IMR-90 (cell line): ENCODE results near the gene RERE. TPM values are rescaled to one million over a fixed set of nuclear protein-coding genes. Genes with fewer than 3 reads are reported as not detected.

Source experiments
- ATAC-seq: fragments of 200-7000 bp; cut with Tn5 transposase; 2 replicates; pipeline ENCODE4 v1.9.1; 2020; ENCODE audit warnings: low read depth, mild to moderate bottlenecking, moderate library complexity
- BruUV-seq: library from RNA; stranded (reverse); fragments of 400-500 nt; replicated peaks from 2 replicates; lab custom pipeline; 2021; lab: Mats Ljungman, UMichigan
- CTCF ChIA-PET: fragments of 300-600 bp; formaldehyde crosslinking; extraction: SDS; loops from one replicate; lab custom pipeline; 2021; ENCODE audit warnings: antibody characterized with exemption; lab: Yijun Ruan, JAX
- POLR2A ChIA-PET: fragments of 300-600 bp; sonication (Branson Sonifier 250); formaldehyde crosslinking; loops from one replicate; lab custom pipeline; 2022; ENCODE audit warnings: antibody characterized with exemption; ENCODE audit not compliant: unreplicated experiment; lab: Charles Lee
- DNase-seq: peaks from one replicate; pipeline ENCODE4 v3.0.0; 2013
- H2AFZ ChIP-seq: replicated peaks from 2 replicates; pipeline ENCODE3; 2013; ENCODE audit warnings: low read length, mild to moderate bottlenecking; ENCODE audit not compliant: poor library complexity
- H2AK5ac ChIP-seq: 2 replicates; pipeline ENCODE4 v1.6.1; 2013; ENCODE audit warnings: low read depth, low read length, inconsistent platforms
- H2AK9ac ChIP-seq: replicated peaks from 2 replicates; pipeline ENCODE3; 2013; ENCODE audit warnings: mild to moderate bottlenecking, low read depth, low read length, moderate library complexity; ENCODE audit not compliant: poor library complexity
- H2BK120ac ChIP-seq: 2 replicates; pipeline ENCODE4 v1.6.1; 2013; ENCODE audit warnings: low read depth, low read length, inconsistent platforms
- H2BK15ac ChIP-seq: 3 replicates; pipeline ENCODE4 v1.6.1; 2013; ENCODE audit warnings: low read depth, low read length, inconsistent platforms
- H2BK20ac ChIP-seq: 2 replicates; pipeline ENCODE4 v1.6.1; 2013; ENCODE audit warnings: low read depth, mild to moderate bottlenecking, inconsistent platforms, low read length, moderate library complexity
- H2BK5ac ChIP-seq: 2 replicates; pipeline ENCODE4 v1.6.1; 2013; ENCODE audit warnings: mild to moderate bottlenecking, low read depth, low read length, inconsistent platforms; ENCODE audit not compliant: poor library complexity, severe bottlenecking
- H3K14ac ChIP-seq: replicated peaks from 2 replicates; pipeline ENCODE4 v1.6.1; 2013; ENCODE audit warnings: low read depth, low read length, inconsistent platforms
- H3K18ac ChIP-seq: 2 replicates; pipeline ENCODE4 v1.6.1; 2013; ENCODE audit warnings: low read depth, low read length, control low read depth
- H3K23ac ChIP-seq: 2 replicates; pipeline ENCODE4 v1.6.1; 2013; ENCODE audit warnings: low read depth, low read length, inconsistent platforms
- H3K27ac ChIP-seq: 2 replicates; pipeline ENCODE4 v1.5.1; 2013; ENCODE audit warnings: mild to moderate bottlenecking, control low read depth, low read length; ENCODE audit not compliant: insufficient read depth
- H3K27me3 ChIP-seq: 2 replicates; pipeline ENCODE4 v1.6.1; 2013; ENCODE audit warnings: low read length; ENCODE audit not compliant: control insufficient read depth, insufficient read depth
- H3K36me3 ChIP-seq: 2 replicates; pipeline ENCODE4 v1.6.1; 2013; ENCODE audit warnings: low read length, mixed read lengths; ENCODE audit not compliant: control insufficient read depth, insufficient read depth
- H3K4ac ChIP-seq: 2 replicates; pipeline ENCODE4 v1.6.1; 2013; ENCODE audit warnings: low read depth, low read length, inconsistent platforms
- H3K4me1 ChIP-seq: 2 replicates; pipeline ENCODE4 v1.6.1; 2013; ENCODE audit warnings: low read length, mixed read lengths; ENCODE audit not compliant: control insufficient read depth, insufficient read depth
- H3K4me2 ChIP-seq: 2 replicates; pipeline ENCODE4 v1.6.1; 2013; ENCODE audit warnings: low read depth, mild to moderate bottlenecking, control low read depth, low read length, moderate library complexity
- H3K4me3 ChIP-seq: 2 replicates; pipeline ENCODE4 v1.5.1; 2013; ENCODE audit warnings: low read depth, mild to moderate bottlenecking, control low read depth, low read length, moderate library complexity; ENCODE audit not compliant: insufficient read depth
- H3K56ac ChIP-seq: 2 replicates; pipeline ENCODE4 v1.6.1; 2013; ENCODE audit warnings: low read length, inconsistent platforms; ENCODE audit not compliant: insufficient read depth; ENCODE audit errors: extremely low read depth
- H3K79me1 ChIP-seq, 2 experiments: 2 replicates each; pipeline ENCODE4 v1.6.1; 2013; ENCODE audit warnings: low read length in 2 of 2, inconsistent platforms in 1 of 2, low read depth in 1 of 2
- H3K9ac ChIP-seq: 2 replicates; pipeline ENCODE4 v1.6.1; 2013; ENCODE audit warnings: low read depth, low read length, control low read depth
- H3K9me1 ChIP-seq: 2 replicates; pipeline ENCODE4 v1.6.1; 2013; ENCODE audit warnings: low read length, inconsistent platforms; ENCODE audit not compliant: insufficient read depth
- H3K9me3 ChIP-seq: 2 replicates; pipeline ENCODE4 v1.6.1; 2013; ENCODE audit warnings: low read length; ENCODE audit not compliant: control insufficient read depth, insufficient read depth
- H4K20me1 ChIP-seq: 2 replicates; pipeline ENCODE4 v1.6.1; 2013; ENCODE audit warnings: low read length, inconsistent platforms; ENCODE audit not compliant: insufficient read depth
- H4K5ac ChIP-seq: 2 replicates; pipeline ENCODE4 v1.6.1; 2013; ENCODE audit warnings: mild to moderate bottlenecking, low read depth, low read length, control low read depth
- H4K8ac ChIP-seq, 2 experiments: 2 replicates each; pipeline ENCODE4 v1.6.1; 2013; ENCODE audit warnings: low read depth in 2 of 2, low read length in 2 of 2, control low read depth in 1 of 2, inconsistent platforms in 1 of 2
- H4K91ac ChIP-seq: 2 replicates; pipeline ENCODE4 v1.6.1; 2013; ENCODE audit warnings: low read depth, low read length, inconsistent platforms; ENCODE audit not compliant: insufficient read depth
- MAFK ChIP-seq: IDR thresholded peaks from 2 replicates; pipeline ENCODE4 v1.6.1; 2012; ENCODE audit warnings: low read depth, low read length, improper control_type of control experiment
- MAZ ChIP-seq: IDR thresholded peaks from 2 replicates; pipeline ENCODE4 v1.6.1; 2012; ENCODE audit warnings: low read depth, mild to moderate bottlenecking, low read length, improper control_type of control experiment, moderate library complexity, borderline replicate concordance
- MXI1 ChIP-seq: IDR thresholded peaks from 2 replicates; pipeline ENCODE4 v1.6.1; 2012; ENCODE audit warnings: low read depth, mild to moderate bottlenecking, low read length, moderate library complexity, borderline replicate concordance
- WGBS, 2 experiments: methylation state at CpG; one replicate each; pipeline versions ENCODE4 v1.1.5 to v1.1.7; 2013; ENCODE audit warnings: missing lambda C conversion rate in 2 of 2; ENCODE audit not compliant: insufficient read length in 1 of 2; ENCODE audit errors: extremely low coverage in 2 of 2; 5-methylcytosine and 5-hydroxymethylcytosine counted together
- dilution Hi-C: fragments of 300-500 bp; cut with HindIII; formaldehyde crosslinking; loops from one replicate; pipeline ENCODE4 v1.14.3; 2018; ENCODE audit warnings: low sequenced_read_pairs; ENCODE audit not compliant: unreplicated experiment
- in situ Hi-C: fragments of 300-500 bp; cut with MboI; formaldehyde crosslinking; loops from 3 replicates; pipeline ENCODE4 v1.14.3; 2019; ENCODE audit warnings: low sequenced_read_pairs, inconsistent platforms, mixed read lengths
- intact Hi-C: fragments of 100-400 bp; cut with micrococcal nuclease; formaldehyde crosslinking; loops from 2 replicates; pipeline ENCODE4 v1.10.0; 2022
- polyA plus RNA-seq, 3 experiments: library from polyadenylated mRNA; depleted of rRNA; stranded (reverse); fragments of >200 nt; gene quantifications; 2 replicates each; pipeline ENCODE4 v1.2.3, GENCODE V29; 2012; ENCODE audit warnings: low replicate concordance in 1 of 3
- total RNA-seq: library from RNA; depleted of rRNA; stranded (reverse); fragments of >200 nt; gene quantifications from 2 replicates; pipeline ENCODE4 v1.2.3, GENCODE V29; 2012

Gene RERE
- total and polyA plus RNA-seq, 2 of the 4 experiments (the other 2 are of a cell fraction) = 11.5 to 25.1 TPM

- H3K23ac ChIP-seq = no peak overlapping the region
- in situ Hi-C loops (loop anchor here (10.0 to 25.0 kb wide), 2 partner anchors 276 to 582 kb away; no protein-coding TSS in a partner anchor), intact Hi-C loops (no loop called here), dilution Hi-C loops (no loop called here)
- peaks cover 2% of the 10 kb centered on the region for H3K9me1 ChIP-seq
- H3K4me1 ChIP-seq = peaks cover 8% of the 10 kb centered on the region
- H3K79me1 ChIP-seq = peaks cover 29 to 66% of the 10 kb centered on the region in 2 experiments
- H3K56ac ChIP-seq = no peak overlapping the region
- no peaks in the 10 kb centered on the region for H3K27me3 ChIP-seq
- H3K18ac ChIP-seq = no peak overlapping the region
- DNase-seq (no peak), ATAC-seq (no peak)
- no peak overlapping the region for H2BK120ac ChIP-seq
- no TSS peak for BruUV-seq
- CTCF ChIA-PET = interaction anchor here (0.6 to 1.2 kb wide), 3 partner anchors 38 to 219 kb away, joined by 3 read pairs; no protein-coding TSS in a partner anchor
- no CpG with 5 or more reads among the region's 3 CpGs for WGBS, 2 experiments
- no peak overlapping the region for H3K4ac ChIP-seq
- H4K8ac ChIP-seq = no peak overlapping the region
- no peak overlapping the region for H4K91ac ChIP-seq
- no peak overlapping the region for H4K5ac ChIP-seq
- no peak overlapping the region for H3K27ac ChIP-seq
- no peak overlapping the region for H3K14ac ChIP-seq
- H4K20me1 ChIP-seq = peaks cover 6% of the 10 kb centered on the region; the same call in 1 of the 2 replicates
- TF ChIP-seq MXI1 (no peak), MAZ (no peak), MAFK (peak; percentile 88)
- no peak overlapping the region for H2BK5ac ChIP-seq
- no peak overlapping the region for H2AK9ac ChIP-seq
- H3K4me3 ChIP-seq = no peak overlapping the region
- H2BK15ac ChIP-seq = no peak overlapping the region
- H3K36me3 ChIP-seq = no peaks in the 10 kb centered on the region
- no peak overlapping the region for H3K9ac ChIP-seq
- H2BK20ac ChIP-seq = no peak overlapping the region
- POLR2A ChIA-PET = interaction anchor here (0.6 kb wide), 1 partner anchor 55 kb away, joined by 8 read pairs; no protein-coding TSS in a partner anchor
- no peak overlapping the region for H2AK5ac ChIP-seq
- no peaks in the 10 kb centered on the region for H3K9me3 ChIP-seq
- H3K4me2 ChIP-seq = no peak overlapping the region
- no peak overlapping the region for H2AFZ ChIP-seq
Observed at GRCh38 chr1:8568837-8569236, 248.6 kb downstream of the RERE start.
